SK-N-MC (cell line): ENCODE measurements around the gene FBLN1.
"Not testable (repeated sequence)": the region's sequence is repeated elsewhere in the genome, so short reads cannot be mapped to it uniquely, and the experiment has no call there.

Experiments used
- DNase-seq: peaks from one replicate; pipeline ENCODE4 v3.0.0-alpha.2; 2011; ENCODE audit warnings: low read depth, low spot score
- H3K27ac ChIP-seq: fragments of 200-600 bp; sonication (generic); 2 replicates; pipeline ENCODE4 v1.5.1; 2016; ENCODE audit warnings: mixed run types
- H3K36me3 ChIP-seq: fragments of 200-600 bp; sonication (generic); 2 replicates; pipeline ENCODE4 v1.6.1; 2017; ENCODE audit warnings: antibody characterized with exemption, low read length, mixed read lengths; ENCODE audit not compliant: insufficient read depth
- H3K4me3 ChIP-seq: fragments of 200-600 bp; sonication (generic); 2 replicates; pipeline ENCODE4 v1.5.1; 2016
- H3K9ac ChIP-seq: fragments of 200-600 bp; sonication (generic); 2 replicates; pipeline ENCODE4 v1.8.0; 2017; ENCODE audit warnings: mixed run types, mixed read lengths; ENCODE audit not compliant: insufficient read length
- H3K9me3 ChIP-seq: fragments of 200-600 bp; sonication (generic); 2 replicates; pipeline ENCODE4 v1.6.1; 2017; ENCODE audit warnings: low read depth, mild to moderate bottlenecking, antibody characterized with exemption, low read length, moderate library complexity, mixed read lengths
- EZH2 ChIP-seq: fragments of 200-600 bp; sonication (generic); IDR thresholded peaks from one replicate; pipeline ENCODE4 v1.6.1; 2017; ENCODE audit warnings: antibody characterized with exemption
- FOXP2 ChIP-seq: optimal IDR thresholded peaks from 2 replicates; pipeline ENCODE3; 2011; ENCODE audit warnings: mild to moderate bottlenecking, moderate library complexity; ENCODE audit not compliant: insufficient read depth; ENCODE audit errors: extremely low read length, control extremely low read depth
- POLR2AphosphoS5 ChIP-seq: IDR thresholded peaks from 2 replicates; pipeline ENCODE4 v1.6.1; 2012; ENCODE audit warnings: mild to moderate bottlenecking, low read depth, low read length, borderline replicate concordance

FBLN1 gene

GRCh38 chr22:45587638-45588505 is 85.2 kb downstream of the FBLN1 start:
- Histone ChIP-seq H3K27ac (no peak overlapping the region), H3K4me3 (no peak overlapping the region)
- TF ChIP-seq POLR2AphosphoS5, result no peak
- TF ChIP-seq FOXP2, result no peak
- TF ChIP-seq EZH2, result no peak

DNA sequence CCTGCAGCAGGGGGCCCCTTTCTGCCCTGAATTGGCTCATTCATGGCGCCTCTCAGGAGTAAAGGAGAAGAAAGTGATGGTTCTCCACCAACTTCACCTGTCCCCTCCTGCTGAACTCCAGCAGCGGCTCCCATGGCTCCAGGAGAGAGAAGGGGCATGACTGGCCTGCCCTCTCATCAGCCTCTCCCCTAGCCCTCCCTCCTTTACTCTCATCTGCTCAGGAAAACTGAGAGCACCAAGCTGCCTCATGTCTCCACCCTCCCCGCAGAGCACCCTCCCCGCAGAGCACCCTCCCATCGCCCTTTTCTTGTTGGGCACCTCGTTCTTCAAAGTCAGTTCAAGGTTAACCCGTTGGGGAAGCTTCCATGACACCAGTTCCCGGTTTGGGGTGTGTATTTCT is 86.9 kb downstream of the FBLN1 start:
- no peak overlapping the region for H3K27ac ChIP-seq
- no peaks in the 10 kb centered on the region for H3K9me3 ChIP-seq
- no peaks in the 10 kb centered on the region for H3K36me3 ChIP-seq
- H3K4me3 ChIP-seq, result no peak overlapping the region
- TF ChIP-seq EZH2 (no peak), POLR2AphosphoS5 (no peak), FOXP2 (no peak)
- DNase-seq, result no peak
- H3K9ac ChIP-seq, result no peak overlapping the region

More at GRCh38 chr22:45587638-45588505, 85.2 kb downstream of the FBLN1 start:
- no peak overlapping the region for H3K9ac ChIP-seq
- no peaks in the 10 kb centered on the region for H3K36me3 ChIP-seq
- no peaks in the 10 kb centered on the region for H3K9me3 ChIP-seq
- no peak for DNase-seq

DNA sequence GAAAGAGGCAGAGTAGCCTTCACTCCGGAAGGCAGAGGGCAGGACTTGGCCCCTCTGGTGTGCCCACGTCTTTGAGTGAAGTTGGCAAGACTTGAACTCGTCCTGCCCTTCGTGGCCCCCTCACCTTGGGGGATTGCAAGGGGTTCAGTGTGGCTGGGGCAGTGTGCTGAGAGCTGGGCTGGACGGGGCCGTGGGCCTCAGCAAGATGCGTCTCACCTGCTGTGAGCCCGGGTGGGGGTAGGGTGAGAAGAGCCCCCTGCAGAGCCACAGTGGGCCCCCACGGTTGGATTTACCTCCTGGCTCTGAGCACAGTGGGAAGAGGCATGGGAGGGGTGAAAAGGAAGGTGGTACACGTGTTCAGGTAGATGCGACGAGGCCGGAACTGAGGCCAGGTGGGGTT is 87.6 kb downstream of the FBLN1 start:
- TF ChIP-seq POLR2AphosphoS5 (no peak), EZH2 (no peak), FOXP2 (no peak)

GRCh38 chr22:45591633-45592213 is 89.0 kb downstream of the FBLN1 start:
- not testable (repeated sequence) for H3K4me3 ChIP-seq, H3K9ac ChIP-seq, H3K27ac ChIP-seq, DNase-seq, H3K36me3 ChIP-seq, H3K9me3 ChIP-seq

More for the DNA sequence above, 87.6 kb downstream of the FBLN1 start:
- Histone ChIP-seq H3K27ac (no peak overlapping the region), H3K4me3 (no peak overlapping the region), H3K9me3 (no peaks in the 10 kb centered on the region), H3K36me3 (no peaks in the 10 kb centered on the region), H3K9ac (no peak overlapping the region)
- DNase-seq, result no peak

GRCh38 chr22:45594123-45594941 is 91.6 kb downstream of the FBLN1 start:
- Histone ChIP-seq H3K36me3 (no peaks in the 10 kb centered on the region), H3K4me3 (no peak overlapping the region), H3K9ac (no peak overlapping the region), H3K9me3 (no peaks in the 10 kb centered on the region), H3K27ac (no peak overlapping the region)
- TF ChIP-seq FOXP2, result no peak
- no peak for TF ChIP-seq EZH2
- TF ChIP-seq POLR2AphosphoS5, result no peak
- no peak for DNase-seq

GRCh38 chr22:45597460-45598192 is 94.9 kb downstream of the FBLN1 start:
- no peak overlapping the region for H3K4me3 ChIP-seq
- no peaks in the 10 kb centered on the region for H3K9me3 ChIP-seq
- H3K9ac ChIP-seq, result no peak overlapping the region
- H3K27ac ChIP-seq, result no peak overlapping the region
- no peaks in the 10 kb centered on the region for H3K36me3 ChIP-seq
- TF ChIP-seq EZH2 (no peak), FOXP2 (no peak), POLR2AphosphoS5 (no peak)
- DNase-seq, result no peak

GRCh38 chr22:45598596-45599217 is 96.0 kb downstream of the FBLN1 start:
- Histone ChIP-seq H3K36me3 (no peaks in the 10 kb centered on the region), H3K9me3 (no peaks in the 10 kb centered on the region), H3K9ac (no peak overlapping the region), H3K27ac (no peak overlapping the region), H3K4me3 (no peak overlapping the region)
- DNase-seq, result no peak
- TF ChIP-seq FOXP2, result no peak
- TF ChIP-seq EZH2, result no peak
- no peak for TF ChIP-seq POLR2AphosphoS5
